ENCODE measurements around the gene NCOA7. TPM values are rescaled to one million over a fixed set of nuclear protein-coding genes. Genes with fewer than 3 reads are reported as not detected.

Gene NCOA7
- total and polyA plus RNA-seq, 9 of the 15 experiments (the other 6 are each of a cell fraction or from before 2014, with no cell fraction given), result 5.8 to 14.6 (median 9.3) TPM

- TF ChIP-seq HMG20A (CRISPR knock-in tag; conservative IDR thresholded peaks at IDR 0.05) (no peak), KDM2B (CRISPR knock-in tag; IDR thresholded peaks at IDR 0.05) (no peak), MCM7 (IDR thresholded peaks at IDR 0.05) (no peak), NFATC3 (IDR thresholded peaks at IDR 0.05) (no peak), ZKSCAN1 (IDR thresholded peaks at IDR 0.05; ENCODE audit: low read depth, low read length) (no peak), SETDB1 (IDR thresholded peaks at IDR 0.05; ENCODE audit: low read length) (no peak), TEAD1 (CRISPR knock-in tag; IDR thresholded peaks at IDR 0.05) (peak in 1 of 2 experiments; percentile 82; a peak in 1 of 4 replicates), MYC (IDR thresholded peaks at IDR 0.05; ENCODE audit: low read depth, low read length) (peak; percentile 98), MYC (CRISPR knock-in tag; IDR thresholded peaks at IDR 0.05; ENCODE audit: borderline replicate concordance, low read depth) (peak; percentile 94), WHSC1 (IDR thresholded peaks at IDR 0.05; ENCODE audit: low read length) (no peak), CREM (IDR thresholded peaks at IDR 0.05; ENCODE audit: low read depth) (peak; percentile 59), SRSF1 (IDR thresholded peaks at IDR 0.05; ENCODE audit: low read depth, low read length) (no peak), KLF6 (CRISPR knock-in tag; IDR thresholded peaks at IDR 0.05; ENCODE audit: borderline replicate concordance) (no peak), FOXK2 (conservative IDR thresholded peaks at IDR 0.05 in 1 of 2, IDR thresholded peaks at IDR 0.05 in 1 of 2; ENCODE audit: low read depth in 2 of 2) (0 out of 4 replicates have a peak, but pooled peaks of 1 of the 2 experiments have one; percentile 15), ETV6 (IDR thresholded peaks at IDR 0.05; ENCODE audit: borderline replicate concordance in 1 of 2, low read depth in 2 of 2, low read length in 1 of 2) (no peak), ETV6 (CRISPR knock-in tag; IDR thresholded peaks at IDR 0.05; ENCODE audit: borderline replicate concordance) (peak; percentile 51; the same call in 1 of the 2 replicates), DPF2 (IDR thresholded peaks at IDR 0.05) (peak; percentile 75), HLTF (IDR thresholded peaks at IDR 0.05) (no peak), MCM2 (IDR thresholded peaks at IDR 0.05; ENCODE audit: low read depth) (no peak), FOXJ3 (CRISPR knock-in tag; IDR thresholded peaks at IDR 0.05) (no peak), ZKSCAN8 (CRISPR knock-in tag; IDR thresholded peaks at IDR 0.05) (no peak; the same call in 1 of the 2 replicates), MXD1 (CRISPR knock-in tag; IDR thresholded peaks at IDR 0.05; ENCODE audit: borderline replicate concordance, poor library complexity, severe bottlenecking) (no peak), ZNF639 (CRISPR knock-in tag; conservative IDR thresholded peaks at IDR 0.05 in 1 of 2, IDR thresholded peaks at IDR 0.05 in 1 of 2) (no peak), ZNF766 (CRISPR knock-in tag; conservative IDR thresholded peaks at IDR 0.05) (no peak; the same call in 1 of the 2 replicates), EGR1 (conservative IDR thresholded peaks at IDR 0.05) (no peak), CCNT2 (IDR thresholded peaks at IDR 0.05; ENCODE audit: borderline replicate concordance, extremely low read depth, insufficient read length, low read depth, low read length) (no peak), KDM5B (IDR thresholded peaks at IDR 0.05; ENCODE audit: insufficient replicate concordance, low read depth, low read length) (peak; percentile 93)
Measured at GRCh38 chr6:125780540-125781313, 10.0 kb upstream of the NCOA7 start (continued).
